HCT116 (cell line): ENCODE data around the gene ATAD3C.
"Not testable (repeated sequence)": the region's sequence is repeated elsewhere in the genome, so short reads cannot be mapped to it uniquely, and the experiment has no call there.

Source experiments
- CTCF ChIP-seq, 3 experiments: fragments of 200-600 bp in 1 of 3; sonication (generic) in 1 of 3; IDR thresholded peaks in 2 of 3; conservative IDR thresholded peaks in 1 of 3; 2 replicates each; pipeline ENCODE4 v1.5.1; 2012 to 2017; ENCODE audit warnings: low read depth in 2 of 3, low read length in 2 of 3, antibody characterized with exemption in 1 of 3, borderline replicate concordance in 1 of 3, control low read depth in 1 of 3, mild to moderate bottlenecking in 1 of 3, mixed read lengths in 1 of 3, mixed run types in 1 of 3, moderate library complexity in 1 of 3; ENCODE audit not compliant: insufficient read depth in 1 of 3
- JUND ChIP-seq: IDR thresholded peaks from 2 replicates; pipeline ENCODE4 v1.6.1; 2012
- POLR2AphosphoS5 ChIP-seq: IDR thresholded peaks from 2 replicates; pipeline ENCODE4 v1.6.1; 2011; ENCODE audit warnings: mild to moderate bottlenecking, low read depth, low read length, moderate library complexity

- TF ChIP-seq CTCF (IDR thresholded peaks at IDR 0.05 in 2 of 3, conservative IDR thresholded peaks at IDR 0.05 in 1 of 3; ENCODE audit: borderline replicate concordance in 1 of 3, insufficient read depth in 1 of 3, low read depth in 2 of 3, low read length in 2 of 3); JUND; POLR2AphosphoS5: not testable (repeated sequence)
Measured at GRCh38 chr1:1402901-1403392, 46.5 kb upstream of the ATAD3C start.
